ENCODE results near the gene RANBP1.

The RANBP1 gene

GRCh38 chr22:20132686-20133246 lies 16.9 kb downstream of the RANBP1 start:
- peak overlapping the region; percentile 54 for H3K4me3 ChIP-seq (ENCODE audit: low read depth, low read length)
- H3K4me2 ChIP-seq (ENCODE audit: low read length): peak overlapping the region; percentile 94
- peaks cover 4% of the 10 kb centered on the region for H3K4me1 ChIP-seq
- no peaks in the 10 kb centered on the region for H3K9me3 ChIP-seq (ENCODE audit: control insufficient read depth, low read length)
- H3K27ac ChIP-seq: no peak overlapping the region
- H3K79me2 ChIP-seq: no peaks in the 10 kb centered on the region
- no peak overlapping the region for H3K9ac ChIP-seq
- no peaks in the 10 kb centered on the region for H3K36me3 ChIP-seq (ENCODE audit: control insufficient read depth, insufficient read depth, low read length)
- H2AFZ ChIP-seq: no peak overlapping the region
- no peaks in the 10 kb centered on the region for H3K27me3 ChIP-seq (ENCODE audit: control insufficient read depth, insufficient read depth, low read length)
- no peak for TF ChIP-seq CTCF (IDR thresholded peaks at IDR 0.05)

- no peaks in the 10 kb centered on the region for H3K27me3 ChIP-seq (ENCODE audit: control insufficient read depth, insufficient read depth, low read length)
- H3K9me3 ChIP-seq (ENCODE audit: control insufficient read depth, low read length): no peaks in the 10 kb centered on the region
- no peak overlapping the region for H3K27ac ChIP-seq
- H3K4me2 ChIP-seq (ENCODE audit: low read length): no peak overlapping the region
- H3K9ac ChIP-seq: no peak overlapping the region
- no peaks in the 10 kb centered on the region for H3K79me2 ChIP-seq
- no peak overlapping the region for H3K4me3 ChIP-seq (ENCODE audit: low read depth, low read length)
- H3K4me1 ChIP-seq: peaks cover 4% of the 10 kb centered on the region
- H3K36me3 ChIP-seq (ENCODE audit: control insufficient read depth, insufficient read depth, low read length): no peaks in the 10 kb centered on the region
- no peak overlapping the region for H2AFZ ChIP-seq
- no peak for TF ChIP-seq CTCF (IDR thresholded peaks at IDR 0.05)
Measured at GRCh38 chr22:20133930-20134549, 18.1 kb downstream of the RANBP1 start.

- Histone ChIP-seq H3K27me3 (ENCODE audit: control insufficient read depth, insufficient read depth, low read length) (no peaks in the 10 kb centered on the region), H3K4me2 (ENCODE audit: low read length) (no peak overlapping the region), H3K27ac (no peak overlapping the region), H3K9me3 (ENCODE audit: control insufficient read depth, low read length) (no peaks in the 10 kb centered on the region), H3K4me3 (ENCODE audit: low read depth, low read length) (no peak overlapping the region), H3K79me2 (no peaks in the 10 kb centered on the region), H2AFZ (no peak overlapping the region), H3K4me1 (peaks cover 4% of the 10 kb centered on the region), H3K36me3 (ENCODE audit: control insufficient read depth, insufficient read depth, low read length) (no peaks in the 10 kb centered on the region), H3K9ac (no peak overlapping the region)
- TF ChIP-seq CTCF (IDR thresholded peaks at IDR 0.05): no peak
Measured at GRCh38 chr22:20135265-20135664, 19.4 kb downstream of the RANBP1 start.

- H3K36me3 ChIP-seq (ENCODE audit: control insufficient read depth, insufficient read depth, low read length): no peaks in the 10 kb centered on the region
- no peak overlapping the region for H3K9ac ChIP-seq
- H3K27ac ChIP-seq: no peak overlapping the region
- H2AFZ ChIP-seq: no peak overlapping the region
- no peak overlapping the region for H3K4me3 ChIP-seq (ENCODE audit: low read depth, low read length)
- H3K9me3 ChIP-seq (ENCODE audit: control insufficient read depth, low read length): no peaks in the 10 kb centered on the region
- TF ChIP-seq CTCF (IDR thresholded peaks at IDR 0.05): no peak
- H3K4me1 ChIP-seq: peaks cover 4% of the 10 kb centered on the region
- no peaks in the 10 kb centered on the region for H3K27me3 ChIP-seq (ENCODE audit: control insufficient read depth, insufficient read depth, low read length)
- no peaks in the 10 kb centered on the region for H3K79me2 ChIP-seq
- H3K4me2 ChIP-seq (ENCODE audit: low read length): no peak overlapping the region
Measured at GRCh38 chr22:20135806-20136602, 20.1 kb downstream of the RANBP1 start.

Data from parathyroid adenoma (tissue), 2 donors.